ENCODE data around the gene ATN1.
A peak's percentile ranks its signal among the peaks of the same experiment; 100 is the strongest.
"Not testable (repeated sequence)": the region's sequence is repeated elsewhere in the genome, so short reads cannot be mapped to it uniquely, and the experiment has no call there.

Gene ATN1

GRCh38 chr12:6927379-6928021, at the start of gene ATN1:
Gene ATN1 (plus strand): TSS chr12:6927959. CDS start chr12:6934002, 6,043 bp downstream.
- no peak within 1 kb of the TSS for H3K4me3 ChIP-seq (IDR thresholded peaks at IDR 0.05; ENCODE audit: insufficient read depth, low read depth, low read length)
- peak within 1 kb of the TSS; percentile 86 for H3K9ac ChIP-seq
- H3K4me2 ChIP-seq: peak within 1 kb of the TSS; percentile 89
- H3K36me3 ChIP-seq (ENCODE audit: insufficient read depth): no peaks in the 10 kb centered on the region
- H4K20me1 ChIP-seq (ENCODE audit: insufficient read depth): no peaks in the 10 kb centered on the region
- peaks cover 36% of the 10 kb centered on the region for H3K4me1 ChIP-seq (ENCODE audit: low read depth, poor library complexity, severe bottlenecking)
- peaks cover 20% of the 10 kb centered on the region; the same call in 1 of the 2 replicates for H3K79me2 ChIP-seq (ENCODE audit: insufficient read depth, low read depth)
- H3K27ac ChIP-seq: peak within 1 kb of the TSS; percentile 50
- no peaks in the 10 kb centered on the region for H3K27me3 ChIP-seq (ENCODE audit: insufficient read depth, low read depth)
- peak within 1 kb of the TSS; percentile 82 for H2AFZ ChIP-seq (ENCODE audit: low read depth)
- TF ChIP-seq CTCF (conservative IDR thresholded peaks at IDR 0.05; ENCODE audit: low read depth, low read length): no peak

GRCh38 chr12:6879824-6880223, 47.9 kb upstream of the ATN1 start:
- not testable (repeated sequence) for H3K4me1 ChIP-seq (ENCODE audit: low read depth, poor library complexity, severe bottlenecking); H3K79me2 ChIP-seq (ENCODE audit: insufficient read depth, low read depth); H4K20me1 ChIP-seq (ENCODE audit: insufficient read depth); H2AFZ ChIP-seq (ENCODE audit: low read depth); H3K27me3 ChIP-seq (ENCODE audit: insufficient read depth, low read depth); H3K27ac ChIP-seq; H3K4me2 ChIP-seq; H3K4me3 ChIP-seq (IDR thresholded peaks at IDR 0.05; ENCODE audit: insufficient read depth, low read depth, low read length); H3K36me3 ChIP-seq (ENCODE audit: insufficient read depth); H3K9ac ChIP-seq

- no peak overlapping the region for H3K27ac ChIP-seq
- no peaks in the 10 kb centered on the region for H3K79me2 ChIP-seq (ENCODE audit: insufficient read depth, low read depth)
- no peak for TF ChIP-seq CTCF (conservative IDR thresholded peaks at IDR 0.05; ENCODE audit: low read depth, low read length)
Observed at GRCh38 chr12:6883252-6883651, 44.5 kb upstream of the ATN1 start.

GRCh38 chr12:6883683-6884082, 44.1 kb upstream of the ATN1 start:
- peaks cover 14% of the 10 kb centered on the region for H3K4me1 ChIP-seq (ENCODE audit: low read depth, poor library complexity, severe bottlenecking)
- H3K79me2 ChIP-seq (ENCODE audit: insufficient read depth, low read depth): no peaks in the 10 kb centered on the region
- H4K20me1 ChIP-seq (ENCODE audit: insufficient read depth): no peaks in the 10 kb centered on the region

More at GRCh38 chr12:6883252-6883651, 44.5 kb upstream of the ATN1 start:
- no peak overlapping the region for H3K4me2 ChIP-seq
- H3K9ac ChIP-seq: no peak overlapping the region
- H3K4me3 ChIP-seq (IDR thresholded peaks at IDR 0.05; ENCODE audit: insufficient read depth, low read depth, low read length): no peak overlapping the region
- H3K27me3 ChIP-seq (ENCODE audit: insufficient read depth, low read depth): no peaks in the 10 kb centered on the region
- peaks cover 9% of the 10 kb centered on the region for H3K4me1 ChIP-seq (ENCODE audit: low read depth, poor library complexity, severe bottlenecking)
- no peak overlapping the region for H2AFZ ChIP-seq (ENCODE audit: low read depth)
- no peaks in the 10 kb centered on the region for H3K36me3 ChIP-seq (ENCODE audit: insufficient read depth)
- H4K20me1 ChIP-seq (ENCODE audit: insufficient read depth): no peaks in the 10 kb centered on the region

More at GRCh38 chr12:6883683-6884082, 44.1 kb upstream of the ATN1 start:
- Histone ChIP-seq H3K9ac (no peak overlapping the region), H3K4me3 (IDR thresholded peaks at IDR 0.05; ENCODE audit: insufficient read depth, low read depth, low read length) (no peak overlapping the region), H3K27ac (no peak overlapping the region), H2AFZ (ENCODE audit: low read depth) (no peak overlapping the region), H3K4me2 (no peak overlapping the region), H3K27me3 (ENCODE audit: insufficient read depth, low read depth) (no peaks in the 10 kb centered on the region), H3K36me3 (ENCODE audit: insufficient read depth) (no peaks in the 10 kb centered on the region)
- no peak for TF ChIP-seq CTCF (conservative IDR thresholded peaks at IDR 0.05; ENCODE audit: low read depth, low read length)

Data from KMS-11 (cell line).